ENCODE data around the gene CHP2. TPM values are rescaled to one million over a fixed set of nuclear protein-coding genes. Genes with fewer than 3 reads are reported as not detected.
"Not testable (repeated sequence)": the region's sequence is repeated elsewhere in the genome, so short reads cannot be mapped to it uniquely, and the experiment has no call there.

CHP2 gene
- total RNA-seq, 1 experiment from 2014 or later: not detected

GRCh38 chr16:23728112-23728477, 26.7 kb upstream of the CHP2 start:
- no peaks in the 10 kb centered on the region for H3K9me3 ChIP-seq (replicated peaks)
- no peaks in the 10 kb centered on the region for H3K36me3 ChIP-seq
- H3K4me1 ChIP-seq (replicated peaks): peaks cover 3% of the 10 kb centered on the region; the same call in 1 of the 2 replicates
- no peak overlapping the region for H3K4me3 ChIP-seq
- no peak for DNase-seq (ENCODE audit: low read depth in 1 of 2, low spot score in 2 of 2)
- H3K27ac ChIP-seq: no peak overlapping the region
- H3K27me3 ChIP-seq (replicated peaks): no peaks in the 10 kb centered on the region

GRCh38 chr16:23729503-23730424, 25.1 kb upstream of the CHP2 start:
- H3K4me3 ChIP-seq: no peak overlapping the region
- no peak overlapping the region for H3K27ac ChIP-seq
- no peaks in the 10 kb centered on the region for H3K9me3 ChIP-seq (replicated peaks)
- H3K4me1 ChIP-seq (replicated peaks): peaks cover 3% of the 10 kb centered on the region; the same call in 1 of the 2 replicates
- DNase-seq (ENCODE audit: low read depth in 1 of 2, low spot score in 2 of 2): no peak
- H3K36me3 ChIP-seq: no peaks in the 10 kb centered on the region
- H3K27me3 ChIP-seq (replicated peaks): no peaks in the 10 kb centered on the region

GRCh38 chr16:23734176-23734893, 20.5 kb upstream of the CHP2 start:
- Histone ChIP-seq H3K27ac (no peak overlapping the region), H3K36me3 (no peaks in the 10 kb centered on the region), H3K4me1 (replicated peaks) (no peaks in the 10 kb centered on the region), H3K27me3 (replicated peaks) (no peaks in the 10 kb centered on the region), H3K4me3 (no peak overlapping the region), H3K9me3 (replicated peaks) (no peaks in the 10 kb centered on the region)
- no peak for DNase-seq (ENCODE audit: low read depth in 1 of 2, low spot score in 2 of 2)

- not testable (repeated sequence) for H3K4me1 ChIP-seq (replicated peaks); H3K27me3 ChIP-seq (replicated peaks); H3K36me3 ChIP-seq; H3K27ac ChIP-seq; H3K4me3 ChIP-seq; DNase-seq (ENCODE audit: low read depth in 1 of 2, low spot score in 2 of 2); H3K9me3 ChIP-seq (replicated peaks)
Measured at GRCh38 chr16:23737423-23738028, 17.3 kb upstream of the CHP2 start.

GRCh38 chr16:23739516-23739915, 15.3 kb upstream of the CHP2 start:
- no peaks in the 10 kb centered on the region for H3K27me3 ChIP-seq (replicated peaks)
- no peak overlapping the region for H3K27ac ChIP-seq
- no peak overlapping the region for H3K4me3 ChIP-seq
- no peaks in the 10 kb centered on the region for H3K36me3 ChIP-seq
- H3K4me1 ChIP-seq (replicated peaks): no peaks in the 10 kb centered on the region
- DNase-seq (ENCODE audit: low read depth in 1 of 2, low spot score in 2 of 2): no peak
- no peaks in the 10 kb centered on the region for H3K9me3 ChIP-seq (replicated peaks)

- Histone ChIP-seq H3K9me3 (replicated peaks) (no peaks in the 10 kb centered on the region), H3K4me3 (no peak overlapping the region), H3K27ac (no peak overlapping the region), H3K36me3 (no peaks in the 10 kb centered on the region), H3K27me3 (replicated peaks) (no peaks in the 10 kb centered on the region), H3K4me1 (replicated peaks) (no peaks in the 10 kb centered on the region)
- no peak for DNase-seq (ENCODE audit: low read depth in 1 of 2, low spot score in 2 of 2)
Measured at GRCh38 chr16:23741675-23742303, 13.0 kb upstream of the CHP2 start.

- no peaks in the 10 kb centered on the region for H3K9me3 ChIP-seq (replicated peaks)
- DNase-seq (ENCODE audit: low read depth in 1 of 2, low spot score in 2 of 2): no peak
- H3K27ac ChIP-seq: no peak overlapping the region
- H3K4me1 ChIP-seq (replicated peaks): no peaks in the 10 kb centered on the region
- no peaks in the 10 kb centered on the region for H3K36me3 ChIP-seq
- H3K4me3 ChIP-seq: no peak overlapping the region
- no peaks in the 10 kb centered on the region for H3K27me3 ChIP-seq (replicated peaks)
Measured at GRCh38 chr16:23742766-23743165, 12.1 kb upstream of the CHP2 start.

- Histone ChIP-seq H3K4me1 (replicated peaks) (no peaks in the 10 kb centered on the region), H3K27me3 (replicated peaks) (no peaks in the 10 kb centered on the region), H3K36me3 (no peaks in the 10 kb centered on the region), H3K4me3 (no peak overlapping the region), H3K9me3 (replicated peaks) (no peaks in the 10 kb centered on the region), H3K27ac (no peak overlapping the region)
- no peak for DNase-seq (ENCODE audit: low read depth in 1 of 2, low spot score in 2 of 2)
Measured at GRCh38 chr16:23745263-23745662, 9.6 kb upstream of the CHP2 start.

GRCh38 chr16:23748630-23749029, 6.2 kb upstream of the CHP2 start:
- no peaks in the 10 kb centered on the region for H3K4me1 ChIP-seq (replicated peaks)
- H3K4me3 ChIP-seq: no peak overlapping the region
- no peak overlapping the region for H3K27ac ChIP-seq
- no peaks in the 10 kb centered on the region for H3K36me3 ChIP-seq
- DNase-seq (ENCODE audit: low read depth in 1 of 2, low spot score in 2 of 2): no peak
- no peaks in the 10 kb centered on the region for H3K9me3 ChIP-seq (replicated peaks)
- no peaks in the 10 kb centered on the region for H3K27me3 ChIP-seq (replicated peaks)

- H3K36me3 ChIP-seq; H3K4me1 ChIP-seq (replicated peaks); H3K27me3 ChIP-seq (replicated peaks); H3K9me3 ChIP-seq (replicated peaks); H3K27ac ChIP-seq; H3K4me3 ChIP-seq; DNase-seq (ENCODE audit: low read depth in 1 of 2, low spot score in 2 of 2): not testable (repeated sequence)
Measured at GRCh38 chr16:23751053-23751452, 3.8 kb upstream of the CHP2 start.

- DNase-seq (ENCODE audit: low read depth in 1 of 2, low spot score in 2 of 2): no peak
- H3K9me3 ChIP-seq (replicated peaks): 0 out of 2 replicates have a peak, but pooled peaks cover 4% of the 10 kb centered on the region
Measured at GRCh38 chr16:23753908-23754593, 775 bp upstream of the CHP2 start.

GRCh38 chr16:23755484-23755809, 621 bp downstream of the CHP2 start:
- Histone ChIP-seq H3K27me3 (replicated peaks) (no peaks in the 10 kb centered on the region), H3K36me3 (no peaks in the 10 kb centered on the region), H3K4me3 (no peak overlapping the region), H3K4me1 (replicated peaks) (no peaks in the 10 kb centered on the region), H3K27ac (no peak overlapping the region), H3K9me3 (replicated peaks) (0 out of 2 replicates have a peak, but pooled peaks cover 4% of the 10 kb centered on the region)
- no peak for DNase-seq (ENCODE audit: low read depth in 1 of 2, low spot score in 2 of 2)

More at GRCh38 chr16:23753908-23754593, 775 bp upstream of the CHP2 start:
- Histone ChIP-seq H3K27ac (no peak overlapping the region), H3K4me1 (replicated peaks) (no peaks in the 10 kb centered on the region), H3K4me3 (no peak overlapping the region), H3K27me3 (replicated peaks) (no peaks in the 10 kb centered on the region), H3K36me3 (no peaks in the 10 kb centered on the region)

GRCh38 chr16:23757116-23757515, 2.3 kb downstream of the CHP2 start:
- Histone ChIP-seq H3K27ac (no peak overlapping the region), H3K27me3 (replicated peaks) (no peaks in the 10 kb centered on the region), H3K4me3 (no peak overlapping the region), H3K9me3 (replicated peaks) (0 out of 2 replicates have a peak, but pooled peaks cover 4% of the 10 kb centered on the region), H3K4me1 (replicated peaks) (no peaks in the 10 kb centered on the region), H3K36me3 (no peaks in the 10 kb centered on the region)
- DNase-seq (ENCODE audit: low read depth in 1 of 2, low spot score in 2 of 2): no peak

All from SJSA1 (cell line).